Measurements from ENCODE around the gene KDM2A.
"Not testable (repeated sequence)": the region's sequence is repeated elsewhere in the genome, so short reads cannot be mapped to it uniquely, and the experiment has no call there.

Gene KDM2A

DNA sequence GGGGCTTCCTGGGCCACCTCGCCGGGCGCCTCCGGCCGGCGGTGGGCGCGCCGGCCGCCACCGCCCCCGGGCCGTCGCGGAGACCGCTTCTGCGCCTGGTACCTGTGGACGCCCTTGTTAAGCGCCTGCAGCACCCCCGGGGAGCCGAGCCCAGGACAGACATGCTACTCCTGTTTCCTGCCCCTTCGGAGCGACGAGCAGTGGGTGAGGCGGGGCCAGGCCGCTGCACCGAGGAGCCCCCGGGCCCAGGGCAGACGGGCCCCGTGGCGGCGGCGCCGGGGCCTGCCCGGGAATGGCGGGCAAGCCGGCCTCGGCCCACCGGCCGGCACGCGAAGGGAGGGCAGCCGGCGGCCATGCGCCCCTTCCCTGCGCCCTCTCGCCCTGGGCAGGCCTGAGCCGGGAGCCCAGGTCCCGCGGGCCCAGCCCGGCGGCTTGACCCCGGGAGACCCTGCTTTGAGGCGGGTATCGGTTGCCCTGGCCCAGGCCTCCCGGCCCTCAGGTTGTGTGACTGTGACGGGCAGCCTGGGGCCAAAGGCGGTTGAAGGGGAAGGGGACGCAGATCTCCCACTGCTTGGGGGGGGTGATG, 789 bp upstream of the KDM2A start:
- no peak for DNase-seq (ENCODE audit: low read depth)

DNA sequence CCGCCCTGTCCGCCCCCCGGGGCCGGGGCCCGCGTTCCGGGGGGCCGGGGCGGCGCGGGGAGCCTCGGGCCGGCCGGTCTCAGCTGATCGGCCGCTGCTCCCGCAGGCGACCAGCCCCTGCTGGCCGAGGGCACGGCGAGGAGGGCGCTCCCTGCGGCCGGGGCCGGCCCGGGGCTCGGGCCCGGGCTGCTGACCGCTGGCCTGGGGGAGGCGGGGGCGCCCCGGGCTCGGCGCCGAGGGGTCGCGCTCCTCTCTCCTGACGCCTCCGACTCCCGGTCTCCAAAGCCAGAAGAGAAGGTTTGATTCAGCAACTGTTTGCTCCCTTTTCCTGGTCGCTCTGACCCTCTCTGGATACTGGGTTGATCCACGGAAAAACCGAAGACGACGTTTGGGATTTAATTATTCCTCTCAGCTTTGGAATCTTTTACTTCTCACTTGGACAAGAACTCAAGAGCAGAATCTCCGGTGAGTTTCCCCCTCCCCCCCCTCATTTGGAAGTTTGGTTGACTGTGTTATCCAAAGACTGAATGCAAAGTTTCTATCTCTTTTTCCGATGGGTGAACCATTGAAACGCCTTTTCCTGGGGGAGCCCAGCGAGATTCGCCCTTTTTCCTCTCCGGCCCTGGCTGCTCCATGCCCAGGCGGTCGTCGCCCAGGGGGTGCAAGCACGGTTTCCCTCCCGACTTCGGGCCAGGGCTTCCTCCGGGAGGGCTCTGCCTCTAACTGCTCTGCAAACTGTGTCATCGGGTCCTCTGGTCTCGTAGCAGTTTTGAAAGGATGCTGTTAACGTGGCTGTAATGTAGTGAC, 725 bp downstream of the KDM2A start:
- DNase-seq (ENCODE audit: low read depth) = no peak

DNA sequence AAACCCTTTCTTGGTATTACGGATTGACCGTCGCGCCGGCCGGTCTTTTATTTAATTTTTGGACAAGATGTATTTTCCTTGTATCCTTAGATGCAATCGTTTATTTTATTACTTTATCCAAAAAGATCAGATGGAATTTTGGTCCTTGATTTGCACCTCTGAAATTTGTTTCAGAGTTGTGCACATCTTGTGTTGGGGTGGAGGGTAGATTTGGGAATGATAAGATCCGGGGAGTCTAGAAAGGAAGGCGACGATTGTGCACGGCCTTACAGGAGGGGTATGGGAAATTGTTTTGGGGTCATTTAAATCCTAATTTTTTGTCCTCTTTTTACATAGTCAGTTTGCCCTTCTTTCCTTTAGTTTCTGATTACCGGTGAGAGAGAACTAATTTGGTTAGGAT, 1.4 kb downstream of the KDM2A start:
- DNase-seq (ENCODE audit: low read depth) = no peak

DNA sequence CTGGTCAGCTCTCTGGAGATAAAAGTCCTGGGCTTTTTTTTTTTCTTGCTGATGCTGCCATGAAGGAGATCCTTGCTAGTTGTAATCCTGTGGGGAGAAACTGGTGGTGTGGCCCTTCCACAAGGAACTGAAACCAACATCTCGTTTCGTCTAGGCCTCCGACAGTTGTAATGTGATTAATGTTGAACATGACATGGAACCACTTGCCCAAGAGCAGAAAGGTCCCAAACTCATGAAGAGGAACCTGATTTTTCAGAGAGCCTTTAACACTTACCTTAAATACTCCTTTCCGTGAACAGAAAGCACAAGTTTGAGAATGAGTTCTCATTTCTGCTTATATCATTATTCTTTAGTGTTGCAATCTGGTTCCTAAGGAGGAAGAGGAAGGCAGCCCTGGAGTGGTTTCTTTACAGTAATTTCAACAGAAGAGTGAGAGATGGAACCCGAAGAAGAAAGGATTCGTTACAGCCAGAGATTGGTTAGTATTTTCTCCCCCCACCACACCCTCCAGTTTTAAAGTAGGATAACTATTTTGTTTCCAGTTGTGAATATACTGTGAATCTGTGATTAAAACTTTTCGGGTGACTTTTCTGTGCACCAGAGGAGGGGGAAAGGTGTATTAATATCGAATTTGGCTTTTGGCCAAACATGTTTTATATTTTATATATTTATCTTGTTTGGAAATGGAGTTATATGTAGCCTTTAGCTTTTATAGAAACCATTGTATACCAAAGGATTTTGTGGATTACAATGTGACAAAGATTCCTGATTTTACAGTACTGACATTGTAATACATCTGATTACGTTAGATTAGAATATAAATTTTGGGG, 2.0 kb downstream of the KDM2A start:
- DNase-seq (ENCODE audit: low read depth) = no peak

DNA sequence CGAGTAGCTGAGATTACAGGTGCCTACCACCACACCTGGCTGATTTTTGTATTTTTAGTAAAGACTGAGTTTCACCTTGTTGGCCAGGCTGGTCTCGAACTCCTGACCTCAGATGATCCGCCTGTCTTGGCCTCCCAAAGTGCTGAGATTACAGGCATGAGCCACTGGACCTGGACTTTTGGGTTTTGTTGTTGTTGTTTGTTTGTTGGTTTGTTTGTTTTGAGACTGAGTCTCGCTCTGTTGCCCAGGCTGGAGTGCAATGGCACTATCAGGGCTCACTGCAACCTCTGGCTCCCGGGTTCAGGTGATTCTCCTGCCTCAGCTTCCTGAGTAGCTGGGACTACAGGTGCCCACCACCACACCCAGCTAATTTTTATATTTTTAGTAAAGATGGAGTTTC, 4.7 kb downstream of the KDM2A start:
- not testable (repeated sequence) for DNase-seq (ENCODE audit: low read depth)

DNA sequence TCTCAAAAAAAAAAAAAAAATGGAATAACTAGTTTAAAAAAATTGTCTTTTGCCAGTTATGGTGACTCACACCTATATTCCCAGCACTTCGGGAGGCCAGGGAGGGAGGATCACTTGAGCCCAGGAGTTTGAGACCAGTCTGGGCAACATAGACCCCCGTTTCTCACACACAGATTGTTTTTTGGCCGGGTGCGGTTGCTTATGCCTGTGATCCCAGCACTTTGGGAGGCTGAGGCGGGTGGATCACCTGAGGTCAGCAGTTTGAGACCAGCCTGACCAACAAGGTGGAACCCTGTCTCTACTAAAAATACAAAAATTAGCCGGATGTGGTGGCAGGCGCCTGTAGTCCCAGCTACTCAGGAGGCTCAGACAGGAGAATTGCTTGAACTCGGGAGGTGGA, 7.2 kb downstream of the KDM2A start:
- DNase-seq (ENCODE audit: low read depth) = not testable (repeated sequence)

DNA sequence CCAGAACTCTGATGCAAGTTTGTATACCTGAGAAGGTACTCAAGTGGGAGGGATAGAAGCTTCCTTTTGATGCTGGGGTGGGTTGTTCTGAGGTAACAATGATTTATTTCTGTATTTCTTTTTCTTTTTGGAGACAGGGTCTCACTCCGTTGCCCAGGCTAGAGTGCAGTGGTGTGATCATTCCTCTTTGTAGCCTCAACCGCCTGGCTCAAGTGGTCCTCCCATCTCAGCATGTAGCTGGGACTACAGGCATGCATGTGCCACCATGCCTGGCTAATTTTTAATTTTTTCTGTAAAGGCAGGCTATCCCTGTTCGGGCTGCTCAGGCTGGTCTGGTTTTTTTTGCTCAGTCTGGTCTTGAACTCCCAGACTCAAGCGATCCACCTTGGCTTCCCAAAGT, 7.9 kb downstream of the KDM2A start:
- DNase-seq (ENCODE audit: low read depth) = no peak

DNA sequence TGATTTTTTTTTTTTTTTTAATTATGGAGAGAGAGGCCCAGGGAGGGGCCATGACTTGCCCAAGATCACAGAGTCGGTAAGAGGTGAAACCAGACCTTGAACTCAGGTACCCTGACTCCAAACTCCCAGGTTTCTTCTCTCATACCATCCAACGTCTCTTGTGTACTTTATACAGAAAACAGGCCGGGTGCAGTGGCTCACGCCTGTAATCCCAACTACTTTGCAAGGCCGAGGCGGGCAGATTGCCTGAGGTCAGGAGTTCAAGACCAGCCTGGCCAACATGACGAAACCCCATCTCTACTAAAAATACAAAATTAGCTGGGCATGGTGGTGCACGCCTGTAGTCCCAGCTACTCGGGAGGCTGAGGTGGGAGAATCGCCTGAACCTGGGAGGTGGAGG, 11.8 kb downstream of the KDM2A start:
- DNase-seq (ENCODE audit: low read depth) = not testable (repeated sequence)

DNA sequence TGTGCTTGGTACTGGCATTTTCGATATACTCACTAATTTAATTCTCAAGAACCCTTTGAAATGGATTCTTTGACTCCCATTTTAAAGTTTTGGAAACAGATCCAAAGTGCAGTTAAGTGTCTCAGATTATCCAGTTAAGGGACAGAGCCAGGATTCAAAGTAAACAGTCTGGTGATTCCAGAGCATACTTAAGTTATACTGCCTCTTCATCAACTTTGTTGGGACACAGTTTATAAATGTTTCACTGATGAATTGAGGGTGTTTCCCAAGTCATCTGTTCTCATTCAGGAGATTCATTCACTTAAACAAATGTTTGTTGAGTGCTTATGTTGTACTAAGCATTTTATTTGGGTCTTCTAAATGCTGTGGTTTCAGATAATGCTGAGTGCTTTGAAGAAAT, 17.1 kb downstream of the KDM2A start:
- no peak for DNase-seq (ENCODE audit: low read depth)

DNA sequence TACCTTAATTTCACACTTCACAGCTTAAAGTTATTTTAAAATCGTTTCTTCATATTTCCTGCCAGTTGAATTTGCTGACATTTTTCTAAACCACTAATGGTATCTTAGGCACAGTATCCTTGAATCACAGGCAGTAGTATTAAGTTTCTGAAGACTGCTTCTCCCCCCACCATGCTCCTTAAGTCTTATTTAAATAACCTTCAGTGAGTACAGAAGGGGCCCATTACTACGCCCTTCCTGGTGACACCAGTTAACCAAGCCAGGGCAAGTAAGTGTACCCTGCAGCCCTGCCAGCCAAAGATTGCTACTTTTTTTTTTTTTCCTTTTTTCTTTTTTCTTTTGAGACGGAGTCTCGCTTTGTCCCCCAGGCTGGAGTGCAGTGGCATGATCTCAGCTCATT, 19.9 kb downstream of the KDM2A start:
- no peak for DNase-seq (ENCODE audit: low read depth)

DNA sequence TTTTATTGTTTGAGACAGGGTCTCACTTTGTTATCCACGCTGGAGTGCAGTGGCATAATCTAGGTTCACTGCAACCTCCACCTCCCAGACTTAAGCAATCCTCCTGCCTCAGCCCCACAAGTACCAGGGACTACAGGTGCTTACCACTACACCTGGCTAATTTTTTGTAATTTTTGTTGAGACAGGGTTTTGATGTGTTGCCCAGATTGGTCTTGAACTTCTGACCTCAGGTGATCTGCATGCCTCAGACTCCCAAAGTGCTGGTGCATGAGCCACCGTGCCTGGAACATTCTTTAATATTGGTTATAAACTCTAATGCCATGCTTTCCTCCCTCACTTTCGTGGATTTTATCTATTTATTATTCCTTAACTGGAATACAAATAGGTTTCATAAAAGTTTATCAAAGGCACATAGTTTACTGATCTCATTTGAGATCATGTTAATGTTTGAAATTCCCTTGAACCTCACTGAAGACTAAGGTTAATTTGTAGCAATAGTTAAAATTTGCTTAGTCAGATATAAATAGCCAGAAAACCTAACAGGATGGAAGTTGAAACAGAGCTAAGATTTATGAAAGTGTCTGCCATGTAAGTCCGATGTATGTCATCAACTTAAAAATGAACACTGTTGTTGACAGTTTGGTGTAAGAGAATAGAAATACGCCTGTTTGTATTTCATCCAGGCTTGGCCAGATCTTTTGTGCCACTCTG, 27.6 kb downstream of the KDM2A start:
- no peak for DNase-seq (ENCODE audit: low read depth)

DNA sequence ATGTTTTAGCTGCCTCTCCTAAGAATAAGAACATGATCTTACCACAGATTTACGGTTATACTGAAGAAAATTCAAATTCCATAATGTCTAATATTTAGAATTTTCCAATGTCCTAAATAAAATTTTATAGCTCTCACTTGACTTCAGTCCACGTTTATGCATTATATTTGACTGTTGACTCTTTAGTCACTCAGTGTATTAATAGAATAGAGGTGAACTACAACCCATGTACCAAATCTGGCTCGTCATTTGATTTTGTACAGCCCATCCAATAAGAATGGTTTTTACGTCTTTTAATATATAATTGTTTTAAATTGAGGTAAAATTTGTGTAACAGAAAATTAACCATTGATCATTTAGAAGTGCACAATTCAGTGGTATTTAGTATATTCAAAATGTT, 34.9 kb downstream of the KDM2A start:
- DNase-seq (ENCODE audit: low read depth) = no peak

DNA sequence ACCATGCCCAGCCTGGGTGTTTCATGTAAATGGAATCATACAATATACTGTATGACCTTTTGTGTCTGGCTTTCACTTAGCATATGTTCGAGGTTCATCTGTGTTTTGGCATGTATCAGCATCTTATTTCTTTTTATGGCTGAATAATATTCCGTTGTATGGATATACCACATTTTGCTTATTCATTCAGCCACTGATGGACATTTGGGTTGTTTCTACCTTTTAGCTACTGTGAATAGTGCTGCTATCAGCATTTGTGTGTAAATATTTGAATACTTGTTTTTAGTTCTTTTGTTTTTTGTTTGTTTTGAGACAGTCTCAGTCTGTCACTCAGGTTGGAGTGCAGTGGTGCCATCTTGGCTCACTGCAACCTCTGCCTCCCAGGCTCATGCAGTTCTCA, 35.7 kb downstream of the KDM2A start:
- no peak for DNase-seq (ENCODE audit: low read depth)

DNA sequence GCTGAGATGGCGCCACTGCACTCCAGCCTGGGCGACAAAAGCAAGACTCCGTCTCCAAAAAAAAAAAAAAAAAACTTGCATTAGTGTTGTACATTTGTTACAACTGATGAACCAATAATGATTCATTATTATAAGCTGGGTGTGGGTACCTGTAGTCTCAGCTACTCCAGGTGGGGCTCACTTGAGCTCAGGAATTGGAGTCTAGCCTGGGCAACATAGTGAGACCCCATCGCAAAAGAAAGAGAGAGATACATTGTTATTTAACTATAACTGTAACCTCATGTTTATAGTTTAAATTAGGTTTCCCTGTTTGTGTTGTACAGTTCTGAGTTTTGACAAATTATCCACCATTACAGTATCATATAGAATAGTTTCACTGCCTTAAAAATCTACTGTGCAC, 38.6 kb downstream of the KDM2A start:
- no peak for DNase-seq (ENCODE audit: low read depth)

DNA sequence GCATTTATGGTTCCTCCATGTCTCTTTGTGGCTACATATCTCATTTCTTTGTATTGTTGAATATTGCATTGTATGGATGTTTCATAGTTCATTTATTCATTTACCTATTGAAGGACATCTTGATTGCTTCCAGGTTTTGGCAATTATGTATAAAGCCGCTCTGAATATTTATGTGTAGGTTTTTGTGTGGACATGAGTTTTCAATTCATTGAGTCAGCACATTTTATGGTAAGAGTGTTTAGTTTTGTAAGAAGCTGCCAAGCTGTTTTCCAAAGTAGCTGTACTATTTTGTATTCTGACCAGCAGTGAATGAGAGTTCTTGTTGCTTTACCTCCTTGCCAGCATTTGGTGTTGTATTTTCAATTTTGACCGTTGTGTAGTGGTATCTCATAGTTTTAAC, 39.2 kb downstream of the KDM2A start:
- DNase-seq (ENCODE audit: low read depth) = peak; percentile 24

DNA sequence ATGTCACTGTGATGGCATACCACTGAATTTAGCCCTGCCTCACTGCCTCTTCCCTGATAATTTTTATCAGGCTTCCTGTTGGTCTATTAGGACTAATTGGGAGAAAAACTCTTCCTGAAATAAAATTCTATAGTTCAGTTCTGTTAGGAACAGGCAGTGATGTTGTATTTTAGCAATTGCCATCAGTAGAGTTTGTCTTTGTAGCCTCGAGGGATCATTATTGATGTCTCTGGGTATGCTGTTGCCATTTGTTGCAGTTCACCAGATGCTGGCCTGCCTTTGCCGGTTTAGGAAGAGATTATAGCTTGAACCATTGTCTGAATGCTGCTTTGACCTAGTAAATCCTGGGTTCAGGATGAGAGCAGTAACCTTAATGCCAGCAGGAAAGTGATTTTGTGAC, 41.0 kb downstream of the KDM2A start:
- DNase-seq (ENCODE audit: low read depth) = no peak

DNA sequence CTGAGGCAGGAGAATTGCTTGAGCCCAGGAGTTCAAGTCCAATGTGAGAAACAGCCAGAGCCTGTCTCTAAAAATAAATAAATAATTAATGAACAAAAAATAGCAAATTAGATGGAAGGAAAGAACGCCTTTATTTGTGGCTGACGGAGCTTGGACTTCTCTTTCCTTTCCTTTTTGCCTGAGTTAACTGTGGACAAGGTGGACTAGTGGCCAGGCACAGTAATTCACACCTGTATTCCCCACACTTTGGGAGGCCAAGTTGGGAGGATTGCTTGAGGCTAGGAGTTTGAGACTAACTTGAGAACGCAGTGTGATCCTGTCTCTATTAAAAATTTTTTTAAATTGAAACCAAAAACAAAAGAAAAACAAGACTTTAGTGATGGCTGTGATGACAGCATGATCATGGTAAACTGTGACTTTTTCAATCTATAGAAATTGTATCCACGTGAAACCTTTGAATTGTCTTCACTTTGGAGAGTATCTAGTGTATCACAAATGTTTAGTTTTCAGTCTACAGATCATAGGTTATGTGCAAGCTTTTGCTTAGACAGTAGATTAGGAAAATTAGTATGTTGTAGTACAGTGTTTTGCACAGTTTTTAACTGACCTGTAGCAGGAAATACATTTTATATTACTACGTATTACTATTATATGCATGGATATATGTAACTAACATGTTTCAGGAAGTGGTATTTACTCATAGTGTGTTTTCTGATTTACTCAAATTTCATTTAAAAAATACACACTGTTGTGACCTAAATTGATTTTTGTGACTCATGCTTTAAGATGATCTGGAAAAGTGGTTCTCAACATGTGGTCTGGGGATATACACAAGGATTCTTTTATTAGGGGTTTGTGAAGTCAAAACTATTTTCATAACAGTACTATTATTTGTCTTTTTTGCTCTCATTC, 42.1 kb downstream of the KDM2A start:
- DNase-seq (ENCODE audit: low read depth) = no peak

DNA sequence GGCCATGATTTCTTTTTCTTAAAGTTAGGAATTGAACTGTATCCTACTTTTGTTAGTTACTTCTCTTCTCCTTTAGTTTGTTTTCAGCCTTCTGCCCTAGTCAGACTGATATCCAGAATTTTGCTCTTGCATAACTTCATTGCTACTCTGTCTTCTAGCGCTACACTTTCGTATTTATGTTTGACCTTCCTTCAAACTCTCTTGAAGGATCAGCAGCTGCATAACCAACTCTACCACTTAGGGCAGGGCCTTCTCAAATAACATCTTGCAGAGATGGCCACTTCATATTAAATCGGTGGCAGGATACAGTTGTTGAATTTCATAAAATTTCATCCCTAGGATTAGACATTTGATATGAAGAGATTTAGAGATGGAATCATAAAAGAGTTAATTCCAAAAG, 43.9 kb downstream of the KDM2A start:
- DNase-seq (ENCODE audit: low read depth) = no peak

DNA sequence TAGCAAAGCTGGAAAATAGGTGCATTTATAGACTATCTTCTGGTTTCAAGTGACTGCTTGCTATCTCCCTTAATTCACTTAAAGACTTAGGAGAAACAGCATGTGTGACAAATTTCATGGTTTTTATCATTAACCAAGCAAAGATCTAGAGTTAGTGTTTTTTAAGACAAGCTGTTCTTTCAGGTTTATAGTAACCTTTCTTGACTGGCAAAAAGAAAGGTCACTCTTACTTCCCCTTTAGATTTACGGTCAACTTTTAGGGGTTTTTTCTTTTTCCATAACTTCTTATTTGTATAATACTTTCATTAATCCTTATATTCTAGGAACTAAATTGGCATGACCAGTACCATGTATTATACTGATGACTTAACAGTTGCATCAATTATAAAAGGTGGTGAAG, 46.6 kb downstream of the KDM2A start:
- no peak for DNase-seq (ENCODE audit: low read depth)

DNA sequence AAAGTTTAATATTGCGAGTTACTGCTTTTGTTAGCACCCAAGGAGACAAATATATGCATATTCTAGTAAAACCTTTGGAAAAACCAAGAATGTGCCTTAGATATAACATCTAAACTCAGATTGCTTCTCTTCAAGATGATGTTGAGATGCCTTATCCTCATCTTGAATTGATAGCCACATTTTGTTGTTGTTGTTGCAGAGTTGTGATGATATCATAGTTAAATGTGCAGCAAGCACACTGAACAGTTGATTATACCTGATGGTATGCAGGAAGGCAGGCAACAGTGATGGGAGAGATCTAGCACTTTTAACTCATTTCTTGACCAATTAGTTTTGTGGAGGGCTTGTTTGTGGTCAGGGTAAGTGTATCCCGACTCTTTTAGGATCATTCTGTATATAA, 48.0 kb downstream of the KDM2A start:
- DNase-seq (ENCODE audit: low read depth) = no peak

DNA sequence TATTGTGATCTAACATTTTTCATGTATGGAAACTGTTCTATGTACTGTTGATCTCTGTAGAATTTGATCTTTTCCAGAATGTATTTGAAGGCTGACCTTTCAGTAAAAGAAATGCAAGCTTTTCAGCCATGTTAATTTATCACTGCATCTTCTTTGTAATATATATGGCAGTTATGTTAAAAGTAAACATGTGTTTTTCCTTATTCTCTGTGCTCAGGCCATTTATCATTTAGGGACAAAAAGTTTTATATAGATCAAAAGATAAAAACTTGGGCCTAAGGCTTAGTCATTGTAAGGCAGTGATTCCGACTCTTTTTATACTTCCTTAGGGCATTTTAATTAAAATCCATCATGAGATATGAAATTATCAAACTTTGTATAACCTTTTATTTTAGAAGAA, 48.7 kb downstream of the KDM2A start:
- DNase-seq (ENCODE audit: low read depth) = no peak
